HepG2 (cell line): Measurements from ENCODE around the gene SLC20A1. TPM values are rescaled to one million over a fixed set of nuclear protein-coding genes. Genes with fewer than 3 reads are reported as not detected.

ENCODE experiments used
- GABPA ChIP-seq, 2 experiments: IDR thresholded peaks; 2 replicates each; pipeline ENCODE4 v1.6.1; 2011 to 2016; ENCODE audit warnings: low read depth in 2 of 2, low read length in 1 of 2, missing biosample characterization in 1 of 2, missing genetic modification characterization in 1 of 2
- GPN1 ChIP-seq: sonication (generic); formaldehyde crosslinking; IDR thresholded peaks from 2 replicates; pipeline ENCODE4 v1.5.1; 2020; ENCODE audit warnings: missing genetic modification reagents, borderline replicate concordance
- HES4 ChIP-seq: sonication (generic); formaldehyde crosslinking; IDR thresholded peaks from 2 replicates; pipeline ENCODE4 v1.9.0; 2021; ENCODE audit warnings: mild to moderate bottlenecking, missing genetic modification reagents, borderline replicate concordance
- HNF4A ChIP-seq: sonication (generic); formaldehyde crosslinking; IDR thresholded peaks from 2 replicates; pipeline ENCODE4 v1.4.0; 2020; ENCODE audit warnings: missing genetic modification reagents
- HOXA3 ChIP-seq: sonication (generic); formaldehyde crosslinking; IDR thresholded peaks from 2 replicates; pipeline ENCODE4 v1.5.0; 2020; ENCODE audit warnings: missing genetic modification reagents
- KDM5B ChIP-seq: sonication (generic); formaldehyde crosslinking; IDR thresholded peaks from 2 replicates; pipeline ENCODE4 v1.4.0; 2020; ENCODE audit warnings: missing genetic modification reagents, mild to moderate bottlenecking, borderline replicate concordance
- MED1 ChIP-seq: sonication (generic); formaldehyde crosslinking; IDR thresholded peaks from 2 replicates; pipeline ENCODE4 v1.4.0; 2020; ENCODE audit warnings: missing genetic modification reagents
- MIXL1 ChIP-seq: IDR thresholded peaks from 2 replicates; pipeline ENCODE4 v1.6.1; 2016
- NCOA2 ChIP-seq: sonication (generic); formaldehyde crosslinking; IDR thresholded peaks from 2 replicates; pipeline ENCODE4 v1.8.0; 2022; ENCODE audit warnings: inconsistent platforms
- RNF2 ChIP-seq: fragments of 450-650 bp; conservative IDR thresholded peaks from 2 replicates; pipeline ENCODE4 v1.6.1; 2016; ENCODE audit warnings: low read depth
- TOE1 ChIP-seq: sonication (generic); formaldehyde crosslinking; IDR thresholded peaks from 2 replicates; pipeline ENCODE4 v1.4.0; 2020; ENCODE audit warnings: mild to moderate bottlenecking, missing genetic modification reagents
- TSC22D2 ChIP-seq: sonication (generic); formaldehyde crosslinking; IDR thresholded peaks from 2 replicates; pipeline ENCODE4 v1.5.1; 2020; ENCODE audit warnings: missing genetic modification reagents, mild to moderate bottlenecking, borderline replicate concordance
- ZBTB21 ChIP-seq: sonication (generic); formaldehyde crosslinking; IDR thresholded peaks from 2 replicates; pipeline ENCODE4 v1.4.0; 2020; ENCODE audit warnings: missing genetic modification reagents
- ZBTB42 ChIP-seq: sonication (generic); formaldehyde crosslinking; IDR thresholded peaks from 2 replicates; pipeline ENCODE4 v1.5.0; 2020; ENCODE audit warnings: mild to moderate bottlenecking, missing genetic modification reagents
- ZFP41 ChIP-seq: sonication (generic); formaldehyde crosslinking; IDR thresholded peaks from 2 replicates; pipeline ENCODE4 v1.4.0; 2020; ENCODE audit warnings: mild to moderate bottlenecking, missing genetic modification reagents, borderline replicate concordance
- ZNF20 ChIP-seq: sonication (generic); formaldehyde crosslinking; IDR thresholded peaks from 2 replicates; pipeline ENCODE4 v1.4.0; 2020; ENCODE audit warnings: mild to moderate bottlenecking, moderate library complexity, missing genetic modification reagents
- ZNF430 ChIP-seq: sonication (generic); formaldehyde crosslinking; IDR thresholded peaks from 2 replicates; pipeline ENCODE4 v1.9.0; 2021; ENCODE audit warnings: mild to moderate bottlenecking, missing genetic modification reagents
- ZNF598 ChIP-seq: sonication (generic); formaldehyde crosslinking; IDR thresholded peaks from 2 replicates; pipeline ENCODE4 v1.5.1; 2020; ENCODE audit warnings: mild to moderate bottlenecking, missing genetic modification reagents, borderline replicate concordance
- polyA plus RNA-seq, 8 experiments: library from polyadenylated mRNA; depleted of rRNA in 3 of 8; stranded (reverse) in 7 of 8; unstranded in 1 of 8; fragments of >200 nt; fragmentation: Illumina TruSeq in 4 of 8; extraction: Trizol in 4 of 8; gene quantifications; 2 replicates each; pipeline versions ENCODE4 v1.2.1 to v1.2.3, GENCODE V29; 2011 to 2016; ENCODE audit warnings: low read depth in 4 of 8, missing spikeins in 1 of 8, mixed read lengths in 1 of 8; ENCODE audit not compliant: insufficient read depth in 1 of 8
- total RNA-seq, 5 experiments: library from RNA; depleted of rRNA; stranded (reverse); fragments of >200 nt; fragmentation: Illumina TruSeq; extraction: Trizol; gene quantifications; 2 replicates each; pipeline ENCODE4 v1.2.3, GENCODE V29; 2016; ENCODE audit warnings: low read depth in 1 of 5
- TF ChIP-seq, protein P1 (sequence below), 2 experiments: sonication (generic) in 1 of 2; formaldehyde crosslinking in 1 of 2; IDR thresholded peaks; 2 replicates each; pipeline versions ENCODE4 v1.4.0 to v1.6.1; 2016 to 2020; ENCODE audit warnings: borderline replicate concordance in 1 of 2, low read depth in 1 of 2, mild to moderate bottlenecking in 1 of 2, missing genetic modification reagents in 1 of 2
- TF ChIP-seq, protein P2 (sequence below): sonication (generic); formaldehyde crosslinking; IDR thresholded peaks from 2 replicates; pipeline ENCODE4 v1.5.0; 2020; ENCODE audit warnings: missing genetic modification reagents
- TF ChIP-seq, protein P3 (sequence below): sonication (generic); formaldehyde crosslinking; IDR thresholded peaks from 2 replicates; pipeline ENCODE4 v1.4.0; 2020; ENCODE audit warnings: missing genetic modification reagents, borderline replicate concordance

The SLC20A1 gene
- total and polyA plus RNA-seq, 2 of the 13 experiments (the other 11 are each of a cell fraction or from before 2014, with no cell fraction given): 54.0 to 85.9 TPM

DNA sequence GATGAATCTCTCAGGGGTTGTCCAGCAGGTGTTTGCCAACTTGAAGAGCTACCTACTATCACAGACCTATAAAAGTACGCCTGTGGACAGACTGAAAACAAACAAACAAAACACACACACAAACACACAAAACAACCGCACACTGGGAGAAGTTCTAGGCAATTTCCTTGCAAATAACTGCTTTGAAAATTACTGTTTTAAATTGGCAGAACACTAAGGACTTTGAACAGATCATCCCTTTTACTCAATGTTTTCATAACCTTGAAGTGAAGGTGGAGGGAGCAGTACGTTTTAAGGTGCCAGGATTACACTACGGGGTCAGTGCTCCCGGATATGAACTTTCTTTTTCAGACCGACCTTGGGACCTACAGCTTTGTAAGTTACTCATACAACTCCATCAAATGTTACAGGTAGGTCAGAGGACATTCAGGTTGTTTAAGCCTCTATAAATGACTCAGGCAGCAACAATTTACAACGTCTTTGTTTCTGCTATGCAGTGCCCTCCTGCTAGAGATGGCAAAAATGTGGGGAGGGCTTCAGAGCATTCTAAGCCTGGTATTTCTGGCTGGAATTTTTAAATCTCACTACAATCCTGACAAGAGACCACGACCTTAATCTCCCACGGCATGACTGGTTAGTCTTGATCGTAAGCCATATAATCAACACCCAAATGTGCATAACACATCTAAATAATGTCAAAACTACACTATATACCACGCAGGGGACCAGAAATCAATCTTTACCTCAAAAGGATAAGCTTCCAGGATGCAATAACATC lies 1.4 kb upstream of the SLC20A1 start (continued):
- TF ChIP-seq RNF2 (no peak), TOE1 (CRISPR knock-in tag) (no peak), HES4 (no peak), ZBTB21 (peak; percentile 37; the same call in 1 of the 2 replicates), ZFP41 (no peak), GPN1 (CRISPR knock-in tag) (no peak), MIXL1 (CRISPR knock-in tag) (peak; percentile 92), HNF4A (CRISPR knock-in tag) (peak; percentile 97), ZNF430 (CRISPR knock-in tag) (no peak), MED1 (CRISPR knock-in tag) (peak; percentile 96), HOXA3 (CRISPR knock-in tag) (peak; percentile 66; the same call in 1 of the 2 replicates), ZBTB42 (no peak), ZNF20 (CRISPR knock-in tag) (no peak), GABPA (IDR thresholded peaks at IDR 0.05; ENCODE audit: low read depth, low read length) (no peak), GABPA (CRISPR knock-in tag; IDR thresholded peaks at IDR 0.05; ENCODE audit: low read depth) (peak; percentile 71), ZNF598 (CRISPR knock-in tag) (no peak), TSC22D2 (CRISPR knock-in tag) (no peak), KDM5B (CRISPR knock-in tag) (no peak), NCOA2 (peak; percentile 90)
- TF ChIP-seq, protein P1, sequence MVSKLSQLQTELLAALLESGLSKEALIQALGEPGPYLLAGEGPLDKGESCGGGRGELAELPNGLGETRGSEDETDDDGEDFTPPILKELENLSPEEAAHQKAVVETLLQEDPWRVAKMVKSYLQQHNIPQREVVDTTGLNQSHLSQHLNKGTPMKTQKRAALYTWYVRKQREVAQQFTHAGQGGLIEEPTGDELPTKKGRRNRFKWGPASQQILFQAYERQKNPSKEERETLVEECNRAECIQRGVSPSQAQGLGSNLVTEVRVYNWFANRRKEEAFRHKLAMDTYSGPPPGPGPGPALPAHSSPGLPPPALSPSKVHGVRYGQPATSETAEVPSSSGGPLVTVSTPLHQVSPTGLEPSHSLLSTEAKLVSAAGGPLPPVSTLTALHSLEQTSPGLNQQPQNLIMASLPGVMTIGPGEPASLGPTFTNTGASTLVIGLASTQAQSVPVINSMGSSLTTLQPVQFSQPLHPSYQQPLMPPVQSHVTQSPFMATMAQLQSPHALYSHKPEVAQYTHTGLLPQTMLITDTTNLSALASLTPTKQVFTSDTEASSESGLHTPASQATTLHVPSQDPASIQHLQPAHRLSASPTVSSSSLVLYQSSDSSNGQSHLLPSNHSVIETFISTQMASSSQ (IDR thresholded peaks at IDR 0.05; ENCODE audit: low read depth): peak; percentile 53
- TF ChIP-seq, protein P1 (CRISPR knock-in tag; IDR thresholded peaks at IDR 0.05; ENCODE audit: borderline replicate concordance): no peak; the same call in 1 of the 2 replicates
- TF ChIP-seq, protein P2, sequence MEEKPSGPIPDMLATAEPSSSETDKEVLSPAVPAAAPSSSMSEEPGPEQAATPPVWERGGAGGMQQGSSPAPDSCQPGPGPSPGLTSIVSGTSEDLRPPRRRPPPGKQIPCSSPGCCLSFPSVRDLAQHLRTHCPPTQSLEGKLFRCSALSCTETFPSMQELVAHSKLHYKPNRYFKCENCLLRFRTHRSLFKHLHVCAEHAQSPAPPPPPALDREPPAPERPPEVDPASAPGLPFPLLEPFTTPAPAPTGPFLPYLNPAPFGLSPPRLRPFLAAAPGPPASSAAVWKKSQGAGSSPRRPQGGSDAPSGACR (CRISPR knock-in tag): no peak; the same call in 1 of the 2 replicates
- TF ChIP-seq, protein P3, sequence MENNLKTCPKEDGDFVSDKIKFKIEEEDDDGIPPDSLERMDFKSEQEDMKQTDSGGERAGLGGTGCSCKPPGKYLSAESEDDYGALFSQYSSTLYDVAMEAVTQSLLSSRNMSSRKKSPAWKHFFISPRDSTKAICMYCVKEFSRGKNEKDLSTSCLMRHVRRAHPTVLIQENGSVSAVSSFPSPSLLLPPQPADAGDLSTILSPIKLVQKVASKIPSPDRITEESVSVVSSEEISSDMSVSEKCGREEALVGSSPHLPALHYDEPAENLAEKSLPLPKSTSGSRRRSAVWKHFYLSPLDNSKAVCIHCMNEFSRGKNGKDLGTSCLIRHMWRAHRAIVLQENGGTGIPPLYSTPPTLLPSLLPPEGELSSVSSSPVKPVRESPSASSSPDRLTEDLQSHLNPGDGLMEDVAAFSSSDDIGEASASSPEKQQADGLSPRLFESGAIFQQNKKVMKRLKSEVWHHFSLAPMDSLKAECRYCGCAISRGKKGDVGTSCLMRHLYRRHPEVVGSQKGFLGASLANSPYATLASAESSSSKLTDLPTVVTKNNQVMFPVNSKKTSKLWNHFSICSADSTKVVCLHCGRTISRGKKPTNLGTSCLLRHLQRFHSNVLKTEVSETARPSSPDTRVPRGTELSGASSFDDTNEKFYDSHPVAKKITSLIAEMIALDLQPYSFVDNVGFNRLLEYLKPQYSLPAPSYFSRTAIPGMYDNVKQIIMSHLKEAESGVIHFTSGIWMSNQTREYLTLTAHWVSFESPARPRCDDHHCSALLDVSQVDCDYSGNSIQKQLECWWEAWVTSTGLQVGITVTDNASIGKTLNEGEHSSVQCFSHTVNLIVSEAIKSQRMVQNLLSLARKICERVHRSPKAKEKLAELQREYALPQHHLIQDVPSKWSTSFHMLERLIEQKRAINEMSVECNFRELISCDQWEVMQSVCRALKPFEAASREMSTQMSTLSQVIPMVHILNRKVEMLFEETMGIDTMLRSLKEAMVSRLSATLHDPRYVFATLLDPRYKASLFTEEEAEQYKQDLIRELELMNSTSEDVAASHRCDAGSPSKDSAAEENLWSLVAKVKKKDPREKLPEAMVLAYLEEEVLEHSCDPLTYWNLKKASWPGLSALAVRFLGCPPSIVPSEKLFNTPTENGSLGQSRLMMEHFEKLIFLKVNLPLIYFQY (CRISPR knock-in tag): no peak
